Endodermal cell (in vitro differentiated cells): ENCODE data around the gene CPT1C. TPM values are rescaled to one million over a fixed set of nuclear protein-coding genes. Genes with fewer than 3 reads are reported as not detected.
A peak's percentile ranks its signal among the peaks of the same experiment; 100 is the strongest.

Experiments
- DNase-seq: peaks from one replicate; pipeline ENCODE4 v3.0.0-alpha.2; 2017
- H3K27ac ChIP-seq: 2 replicates; pipeline ENCODE4 v1.5.1; 2013; ENCODE audit warnings: mild to moderate bottlenecking, low read depth, low read length, moderate library complexity
- H3K27me3 ChIP-seq: 2 replicates; pipeline ENCODE4 v1.6.1; 2013; ENCODE audit warnings: mild to moderate bottlenecking, low read length, moderate library complexity; ENCODE audit not compliant: insufficient read depth, control insufficient read depth, poor library complexity, severe bottlenecking
- H3K36me3 ChIP-seq: 2 replicates; pipeline ENCODE4 v1.7.0; 2013; ENCODE audit warnings: mild to moderate bottlenecking, low read length, moderate library complexity; ENCODE audit not compliant: control insufficient read depth, insufficient read depth
- H3K4me1 ChIP-seq: one replicate; pipeline ENCODE4 v1.7.0; 2013; ENCODE audit warnings: low read length; ENCODE audit not compliant: control insufficient read depth, insufficient read depth
- H3K4me3 ChIP-seq: 2 replicates; pipeline ENCODE4 v1.5.1; 2013; ENCODE audit warnings: mild to moderate bottlenecking, low read length, moderate library complexity
- H3K9ac ChIP-seq: 2 replicates; pipeline ENCODE4 v1.6.1; 2013; ENCODE audit warnings: mild to moderate bottlenecking, low read length, moderate library complexity; ENCODE audit not compliant: poor library complexity, severe bottlenecking; ENCODE audit errors: extremely low read depth
- H3K9me3 ChIP-seq: 2 replicates; pipeline ENCODE4 v1.6.1; 2013; ENCODE audit warnings: mild to moderate bottlenecking, low read length, moderate library complexity; ENCODE audit not compliant: control insufficient read depth
- H3K27ac Mint-ChIP-seq: 2 replicates; pipeline ENCODE4 v1.8.0; 2020; ENCODE audit warnings: mixed read lengths
- H3K27me3 Mint-ChIP-seq: 2 replicates; pipeline ENCODE4 v1.8.0; 2021; ENCODE audit warnings: mild to moderate bottlenecking, mixed read lengths; ENCODE audit not compliant: insufficient read depth
- H3K36me3 Mint-ChIP-seq: 2 replicates; pipeline ENCODE4 v1.8.0; 2020; ENCODE audit warnings: low read depth, mixed read lengths
- H3K4me1 Mint-ChIP-seq: 2 replicates; pipeline ENCODE4 v1.8.0; 2020; ENCODE audit warnings: mixed read lengths
- H3K4me3 Mint-ChIP-seq: 2 replicates; pipeline ENCODE4 v1.8.0; 2020; ENCODE audit warnings: mild to moderate bottlenecking, moderate library complexity, mixed read lengths
- H3K9me3 Mint-ChIP-seq: 2 replicates; pipeline ENCODE4 v1.8.0; 2020; ENCODE audit warnings: mild to moderate bottlenecking, mixed read lengths
- WGBS, 2 experiments: methylation state at CpG; one replicate each; pipeline versions ENCODE4 v1.1.5 to v1.1.7; 2013; ENCODE audit warnings: missing lambda C conversion rate in 2 of 2, mixed read lengths in 1 of 2; ENCODE audit not compliant: insufficient coverage in 1 of 2, insufficient read length in 1 of 2; 5-methylcytosine and 5-hydroxymethylcytosine counted together
- total RNA-seq, 2 donors: library from RNA; stranded (reverse); fragmentation: NEBNext Ultra II Directional in 1 of 2; extraction: Animal tissue kit (Norgen Biotek cat#: 25700) in 1 of 2; gene quantifications; 2 replicates in 1 of 2; 3 replicates in 1 of 2; pipeline ENCODE4 v1.2.1, GENCODE V29; 2021
- TF ChIP-seq, protein P1 (sequence below): fragments of 200-600 bp; sonication (generic); conservative IDR thresholded peaks from 2 replicates; pipeline ENCODE4 v1.5.0; 2021; ENCODE audit warnings: antibody characterized with exemption, mild to moderate bottlenecking

CPT1C gene
- total RNA-seq, 2 donors from 2014 or later: 41.4 to 59.7 TPM

DNA sequence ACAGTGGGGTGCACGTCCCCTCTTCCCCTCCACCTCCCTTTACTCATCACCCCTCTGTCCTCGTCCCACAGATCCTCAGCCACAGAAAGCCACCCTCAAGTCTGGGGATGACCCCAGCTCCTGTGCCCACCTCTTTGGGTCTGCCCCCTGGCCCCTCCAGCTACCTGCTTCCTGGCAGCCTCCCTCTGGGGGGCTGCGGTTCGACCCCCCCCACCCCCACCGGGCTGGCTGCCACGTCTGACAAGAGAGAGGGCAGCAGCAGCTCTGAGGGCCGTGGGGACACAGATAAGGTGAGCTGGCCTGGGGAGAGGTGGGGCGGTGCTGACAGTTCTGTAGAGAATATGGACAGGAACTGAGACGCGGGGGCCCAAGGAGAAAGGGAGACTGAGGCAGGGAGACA, 36.3 kb upstream of the CPT1C start:
- Histone ChIP-seq H3K36me3 (peaks cover 68% of the 10 kb centered on the region), H3K9me3 (no peaks in the 10 kb centered on the region), H3K9ac (no peak overlapping the region), H3K4me3 (no peak overlapping the region), H3K27me3 (no peaks in the 10 kb centered on the region), H3K4me1 (no peaks in the 10 kb centered on the region), H3K27ac (no peak overlapping the region)
- no peaks in the 10 kb centered on the region for H3K4me1 Mint-ChIP-seq
- TF ChIP-seq, protein P1, sequence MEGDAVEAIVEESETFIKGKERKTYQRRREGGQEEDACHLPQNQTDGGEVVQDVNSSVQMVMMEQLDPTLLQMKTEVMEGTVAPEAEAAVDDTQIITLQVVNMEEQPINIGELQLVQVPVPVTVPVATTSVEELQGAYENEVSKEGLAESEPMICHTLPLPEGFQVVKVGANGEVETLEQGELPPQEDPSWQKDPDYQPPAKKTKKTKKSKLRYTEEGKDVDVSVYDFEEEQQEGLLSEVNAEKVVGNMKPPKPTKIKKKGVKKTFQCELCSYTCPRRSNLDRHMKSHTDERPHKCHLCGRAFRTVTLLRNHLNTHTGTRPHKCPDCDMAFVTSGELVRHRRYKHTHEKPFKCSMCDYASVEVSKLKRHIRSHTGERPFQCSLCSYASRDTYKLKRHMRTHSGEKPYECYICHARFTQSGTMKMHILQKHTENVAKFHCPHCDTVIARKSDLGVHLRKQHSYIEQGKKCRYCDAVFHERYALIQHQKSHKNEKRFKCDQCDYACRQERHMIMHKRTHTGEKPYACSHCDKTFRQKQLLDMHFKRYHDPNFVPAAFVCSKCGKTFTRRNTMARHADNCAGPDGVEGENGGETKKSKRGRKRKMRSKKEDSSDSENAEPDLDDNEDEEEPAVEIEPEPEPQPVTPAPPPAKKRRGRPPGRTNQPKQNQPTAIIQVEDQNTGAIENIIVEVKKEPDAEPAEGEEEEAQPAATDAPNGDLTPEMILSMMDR: no peak
- no peaks in the 10 kb centered on the region for H3K9me3 Mint-ChIP-seq
- DNase-seq: no peak
- H3K36me3 Mint-ChIP-seq: peaks cover 70% of the 10 kb centered on the region
- no peak overlapping the region for H3K27ac Mint-ChIP-seq
- no peak overlapping the region for H3K4me3 Mint-ChIP-seq
- no peaks in the 10 kb centered on the region for H3K27me3 Mint-ChIP-seq
- 93 to 96% methylated on average over 4 to 10 of the region's 10 CpGs for WGBS, 2 experiments

DNA sequence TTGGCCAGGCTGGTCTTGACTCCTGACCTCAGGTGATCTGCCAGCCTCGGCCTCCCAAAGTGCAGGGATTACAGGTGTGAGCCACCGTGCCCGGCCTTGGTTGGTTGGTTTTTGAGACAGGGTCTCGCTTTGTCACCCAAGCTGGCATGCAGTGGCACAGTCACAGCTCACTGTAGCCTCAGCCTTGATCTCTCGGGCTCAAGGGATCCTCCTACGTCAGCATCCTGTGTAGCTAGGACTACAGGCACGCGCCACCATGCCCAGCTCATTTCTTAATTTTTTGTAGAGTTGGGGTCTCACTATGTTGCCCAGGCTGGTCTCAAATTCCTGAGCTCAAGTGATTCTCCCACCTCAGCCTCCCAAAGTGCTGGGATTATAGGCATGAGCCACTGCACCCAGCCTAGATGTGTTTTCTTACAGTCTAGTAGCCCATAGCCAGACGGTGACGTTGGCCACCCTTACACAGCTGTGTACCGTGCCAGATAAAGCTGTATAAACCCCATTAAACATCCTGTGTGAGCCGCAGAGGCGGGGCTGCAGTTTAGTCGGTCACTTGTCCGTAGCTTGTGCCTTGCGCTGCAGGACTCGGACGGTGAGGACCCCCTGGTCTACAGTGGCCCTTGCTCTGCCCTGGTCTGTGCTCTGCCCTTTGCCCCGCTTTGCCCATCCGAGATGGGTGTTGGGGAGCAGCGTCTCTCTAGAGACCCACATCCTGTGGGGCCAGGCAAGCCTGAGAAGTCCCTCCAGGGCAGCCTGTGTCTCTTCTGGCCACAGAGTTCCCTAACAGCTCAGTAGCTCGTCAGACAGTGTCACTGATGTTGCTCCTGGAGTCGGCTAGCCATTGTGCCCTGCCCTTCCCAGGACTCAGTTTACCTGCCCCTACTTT, 35.1 kb upstream of the CPT1C start:
- H3K36me3 ChIP-seq: peaks cover 71% of the 10 kb centered on the region
- DNase-seq: no peak
- Mint-ChIP-seq H3K27me3 (no peaks in the 10 kb centered on the region), H3K4me1 (no peaks in the 10 kb centered on the region), H3K4me3 (no peak overlapping the region), H3K36me3 (peaks cover 76% of the 10 kb centered on the region), H3K9me3 (peaks cover 9% of the 10 kb centered on the region), H3K27ac (no peak overlapping the region)
- no peak overlapping the region for H3K4me3 ChIP-seq
- no peak overlapping the region for H3K9ac ChIP-seq
- H3K4me1 ChIP-seq: no peaks in the 10 kb centered on the region
- H3K9me3 ChIP-seq: peaks cover 10% of the 10 kb centered on the region
- H3K27ac ChIP-seq: no peak overlapping the region
- no peaks in the 10 kb centered on the region for H3K27me3 ChIP-seq
- 92 to 94% methylated on average over 20 to 23 of the region's 23 CpGs for WGBS, 2 experiments
- TF ChIP-seq, protein P1: no peak

DNA sequence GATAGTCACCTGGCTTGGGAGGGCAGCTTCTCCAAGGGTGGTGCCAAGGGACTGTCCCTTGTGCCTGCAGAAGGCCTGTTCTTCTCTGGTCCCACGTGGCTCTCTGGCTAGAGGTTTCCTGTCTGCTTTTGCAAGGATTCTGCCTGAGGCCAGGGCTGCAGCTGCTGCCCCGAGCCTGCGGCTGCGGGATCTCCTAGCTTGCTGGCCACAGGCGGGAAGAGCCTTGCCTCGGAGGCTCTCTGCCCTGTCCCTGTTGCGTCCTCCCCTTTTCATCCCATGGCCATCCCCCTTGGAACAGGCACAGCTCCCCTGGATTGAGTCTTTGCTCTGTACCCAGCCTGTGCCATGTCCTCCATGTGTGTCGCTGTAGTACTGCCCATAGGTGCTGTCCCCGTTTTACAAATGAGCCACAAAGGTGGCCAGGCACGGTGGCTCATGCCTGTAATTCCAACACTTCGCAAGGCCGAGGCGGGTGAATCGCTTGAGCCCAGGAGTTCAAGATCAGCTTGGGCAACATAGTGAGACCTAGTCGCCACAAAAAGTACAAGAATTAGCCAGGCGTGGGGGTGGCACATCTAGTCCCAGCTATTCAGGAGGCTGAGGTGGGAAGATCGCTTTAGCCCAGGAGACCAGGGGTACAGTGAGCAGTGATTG, 34.3 kb upstream of the CPT1C start:
- peaks cover 77% of the 10 kb centered on the region for H3K36me3 ChIP-seq
- no peaks in the 10 kb centered on the region for H3K4me1 ChIP-seq
- TF ChIP-seq, protein P1: no peak
- no peaks in the 10 kb centered on the region for H3K27me3 ChIP-seq
- WGBS, 2 experiments: 83 to 89% methylated on average over 15 to 17 of the region's 17 CpGs
- peak overlapping the region; percentile 38 for H3K27ac ChIP-seq
- Mint-ChIP-seq H3K9me3 (peaks cover 9% of the 10 kb centered on the region), H3K27me3 (no peaks in the 10 kb centered on the region), H3K36me3 (peaks cover 81% of the 10 kb centered on the region), H3K4me3 (no peak overlapping the region), H3K27ac (peak overlapping the region; percentile 36), H3K4me1 (no peaks in the 10 kb centered on the region)
- no peak overlapping the region for H3K4me3 ChIP-seq
- no peak for DNase-seq
- peaks cover 10% of the 10 kb centered on the region for H3K9me3 ChIP-seq
- H3K9ac ChIP-seq: no peak overlapping the region
